ENCODE results near the gene ANKRD55. TPM values are rescaled to one million over a fixed set of nuclear protein-coding genes. Genes with fewer than 3 reads are reported as not detected.

Gene ANKRD55
- total RNA-seq, 4 donors from 2014 or later, result not detected

- no peak for TF ChIP-seq CTCF (IDR thresholded peaks at IDR 0.05; ENCODE audit: low read depth)
These were observed 178.5 kb downstream of the ANKRD55 start for GRCh38 chr5:56054666-56055065.

DNA sequence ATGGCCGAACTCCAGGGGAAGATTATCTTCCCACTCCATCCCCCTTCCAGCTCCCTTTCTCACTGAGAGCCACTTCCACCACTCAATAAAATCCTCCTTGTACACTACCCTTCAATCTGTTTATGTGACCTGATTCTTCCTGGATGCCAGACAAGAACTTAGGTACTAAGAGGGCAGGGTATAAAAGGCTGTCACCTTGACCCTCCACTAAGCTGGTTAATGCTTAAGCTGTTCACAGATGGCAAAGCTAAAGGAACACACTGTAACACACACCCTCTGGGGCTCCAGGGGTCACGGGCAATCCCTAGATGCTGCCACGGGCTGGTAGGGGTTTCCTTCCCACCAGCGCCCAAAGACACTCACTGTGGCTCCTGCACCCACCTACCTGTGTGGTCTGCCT, 179.8 kb downstream of the ANKRD55 start:
- TF ChIP-seq CTCF (IDR thresholded peaks at IDR 0.05; ENCODE audit: low read depth), result no peak

DNA sequence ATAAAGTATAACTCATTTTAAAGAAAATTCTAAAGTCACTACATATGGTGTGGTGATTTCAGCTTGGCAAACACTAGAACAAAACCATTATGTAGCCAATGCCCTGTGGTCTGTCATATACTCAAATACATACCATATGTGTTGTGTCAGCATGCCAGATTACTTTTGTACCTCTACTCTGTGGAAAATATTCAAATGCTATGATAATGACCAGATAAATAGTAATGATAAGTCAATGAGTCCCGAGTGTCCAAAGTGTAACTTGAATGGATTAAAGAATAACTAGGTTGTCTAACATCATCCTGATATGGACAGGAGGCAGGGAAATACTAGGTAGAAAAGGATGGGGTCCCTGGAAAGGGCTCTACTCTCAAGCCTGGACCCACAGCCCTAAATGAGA, 180.4 kb downstream of the ANKRD55 start:
- no peak for TF ChIP-seq CTCF (IDR thresholded peaks at IDR 0.05; ENCODE audit: low read depth)

- TF ChIP-seq CTCF (IDR thresholded peaks at IDR 0.05; ENCODE audit: low read depth), result no peak
These were observed 182.4 kb downstream of the ANKRD55 start for GRCh38 chr5:56050551-56051255.

Small RNA genes within 50 kb of the gene (small RNA-seq; reads per million reads assigned to genes)
- gene RNA5SP184 (not detected), gene RNA5SP185 (not detected), gene RNU6-299P (not detected)

Other genes with a start within 250 kb of the ANKRD55 start
- gene IL6ST, start 238.4 kb downstream of the ANKRD55 start, total RNA-seq, result 100 to 1,000 TPM; 445 to 681 (median 552) TPM

All from subcutaneous adipose tissue (tissue), 4 donors.